Skin of body (tissue), 2 donors: ENCODE measurements around the gene PDZD2. TPM values are rescaled to one million over a fixed set of nuclear protein-coding genes. Genes with fewer than 3 reads are reported as not detected.
"Not testable (repeated sequence)": the region's sequence is repeated elsewhere in the genome, so short reads cannot be mapped to it uniquely, and the experiment has no call there.

Source experiments
- DNase-seq: peaks from one replicate; lab custom pipeline; 2025; lab: John Stamatoyannopoulos, UW
- total RNA-seq: library from RNA; depleted of rRNA; stranded (reverse); fragments of >200 nt; gene quantifications from one replicate; pipeline ENCODE4 v1.2.3, GENCODE V29; 2014

The PDZD2 gene
- total RNA-seq: 34.9 TPM

DNA sequence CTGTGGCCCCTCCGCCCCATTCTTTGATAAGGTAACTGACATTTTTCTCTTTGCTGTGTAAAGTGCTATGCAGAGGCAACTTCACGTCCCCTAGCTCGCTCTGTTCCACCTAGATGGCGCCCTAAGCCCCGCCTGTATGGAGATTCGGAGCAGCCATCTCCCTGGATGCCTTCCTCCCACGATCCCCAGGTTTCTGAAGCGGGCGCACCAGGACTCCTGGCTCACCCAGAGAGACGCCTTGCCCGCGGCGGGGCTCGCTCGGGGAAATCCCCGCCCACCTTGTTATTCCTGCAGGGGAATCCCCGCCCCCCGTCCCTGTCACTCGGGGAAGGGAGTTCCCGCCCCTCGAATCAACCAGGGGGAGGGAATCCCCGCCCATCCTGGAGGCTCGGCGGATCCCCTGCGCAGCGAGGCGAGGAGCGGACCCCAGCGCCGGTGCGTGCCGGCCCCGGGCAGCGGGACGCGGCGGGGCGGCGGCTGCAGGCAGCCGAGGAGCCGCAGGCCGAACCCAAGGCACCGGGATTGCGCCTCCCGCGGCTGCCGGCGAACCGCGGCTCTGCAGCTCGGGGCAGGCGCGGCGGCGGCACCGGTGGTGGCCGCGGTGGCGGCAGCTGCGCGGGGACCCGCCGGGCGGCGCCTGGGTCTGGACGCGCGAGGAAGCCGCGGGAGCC is at the start of gene PDZD2:
Gene PDZD2 (plus strand): TSS at position 384 of the 671 bp plus-strand sequence.
- peak; percentile 31 for DNase-seq

DNA sequence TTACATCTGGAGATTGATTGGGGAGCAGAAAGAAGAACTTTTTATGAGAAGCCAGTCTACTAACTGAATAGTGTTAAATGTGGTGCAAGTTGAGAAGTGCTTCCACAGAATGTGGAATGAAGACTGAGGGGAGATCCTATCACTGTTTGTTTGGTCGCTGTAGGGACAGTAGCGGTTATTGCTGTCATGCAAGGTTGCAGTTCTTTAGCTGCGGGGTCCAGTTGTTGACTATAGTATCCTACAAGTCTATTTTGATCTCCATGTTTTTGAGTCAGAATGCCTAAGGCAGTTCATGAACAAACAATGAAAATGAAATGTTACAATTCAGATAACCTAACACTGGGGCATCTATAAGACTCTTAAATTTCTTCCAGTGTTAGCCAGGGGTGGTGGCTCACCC is 45.3 kb upstream of the PDZD2 start:
- no peak for DNase-seq

DNA sequence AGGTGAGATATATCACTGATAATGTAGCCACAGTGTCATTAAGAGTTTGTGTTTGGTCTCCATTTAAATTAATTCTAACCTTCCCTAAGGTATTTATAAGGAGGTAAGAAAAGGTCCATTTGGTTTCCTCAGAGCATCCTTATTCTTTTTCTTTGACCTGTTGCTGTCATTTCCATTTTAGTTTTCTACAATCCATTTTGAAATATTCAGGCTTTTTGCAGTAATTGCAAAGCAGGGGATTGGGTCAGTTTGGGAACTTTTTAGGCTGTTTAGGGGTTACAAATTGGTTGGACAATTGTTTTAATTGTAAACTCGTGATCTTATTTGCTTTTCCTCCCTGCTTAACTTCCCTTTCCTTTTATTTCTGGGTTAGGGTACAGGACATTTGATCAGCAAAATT is 42.6 kb upstream of the PDZD2 start:
- no peak for DNase-seq

DNA sequence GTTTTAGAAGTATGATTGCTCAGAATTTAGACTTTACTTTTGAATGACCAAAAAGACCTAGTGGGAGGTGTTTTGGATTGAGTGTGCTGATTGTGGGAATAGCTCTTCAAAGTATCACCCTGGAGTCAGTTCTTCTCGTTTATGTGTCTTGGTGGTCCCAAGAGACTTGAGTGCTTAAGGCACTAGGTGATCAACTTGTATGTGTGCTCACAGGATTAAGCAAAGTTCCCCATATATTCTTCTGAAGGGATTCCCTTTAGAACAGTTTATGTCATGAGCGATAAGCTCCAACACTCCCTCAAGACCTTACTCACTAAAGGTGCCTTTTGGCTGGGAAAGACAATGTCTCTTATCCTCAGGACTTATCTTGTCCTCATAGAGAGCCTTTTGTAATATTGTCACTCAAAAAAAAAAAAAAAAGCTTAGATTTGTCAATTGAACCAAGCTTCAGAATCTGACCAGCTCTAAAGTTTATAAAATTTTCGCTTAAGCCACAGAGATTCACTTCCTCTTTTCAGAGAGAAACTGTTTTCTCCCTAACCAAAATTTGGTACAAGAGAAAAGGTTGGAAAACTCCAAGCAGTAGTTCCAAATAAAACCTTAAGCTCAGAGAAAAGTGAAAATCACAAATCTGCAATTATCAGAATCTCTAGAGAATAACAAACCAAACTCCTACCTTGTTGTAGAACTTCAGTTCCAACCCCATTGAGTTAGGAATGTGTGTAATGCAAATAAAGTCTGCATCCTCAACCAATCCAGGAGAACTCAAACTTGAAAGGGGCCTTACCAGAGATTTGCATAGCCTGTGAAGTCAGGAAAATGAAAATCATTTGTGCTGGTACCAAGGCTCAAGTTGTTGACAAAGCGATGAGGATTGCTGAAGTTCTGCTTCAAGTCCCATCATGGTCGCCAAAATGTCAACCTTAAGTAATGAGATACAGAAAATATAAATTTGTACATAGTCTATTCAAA is 40.0 kb upstream of the PDZD2 start:
- no peak for DNase-seq

DNA sequence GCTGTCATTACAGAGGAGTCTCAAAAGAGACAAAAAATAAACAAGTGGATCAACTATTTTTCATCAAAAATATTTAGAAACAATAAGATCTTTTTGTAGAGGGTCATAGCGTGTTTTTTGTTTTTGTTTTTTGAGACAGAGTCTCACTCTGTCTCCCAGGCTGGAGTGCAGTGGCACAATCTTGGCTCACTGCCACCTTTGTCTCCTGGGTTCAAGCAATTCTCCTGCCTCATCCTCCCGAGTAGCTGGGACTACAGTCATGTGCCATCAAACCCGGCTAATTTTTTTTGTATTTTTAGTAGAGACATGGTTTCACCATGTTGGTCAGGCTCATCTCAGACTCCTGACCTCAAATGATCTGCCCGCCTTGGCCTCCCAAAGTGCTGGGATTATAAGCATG is 36.6 kb upstream of the PDZD2 start:
- DNase-seq: not testable (repeated sequence)

DNA sequence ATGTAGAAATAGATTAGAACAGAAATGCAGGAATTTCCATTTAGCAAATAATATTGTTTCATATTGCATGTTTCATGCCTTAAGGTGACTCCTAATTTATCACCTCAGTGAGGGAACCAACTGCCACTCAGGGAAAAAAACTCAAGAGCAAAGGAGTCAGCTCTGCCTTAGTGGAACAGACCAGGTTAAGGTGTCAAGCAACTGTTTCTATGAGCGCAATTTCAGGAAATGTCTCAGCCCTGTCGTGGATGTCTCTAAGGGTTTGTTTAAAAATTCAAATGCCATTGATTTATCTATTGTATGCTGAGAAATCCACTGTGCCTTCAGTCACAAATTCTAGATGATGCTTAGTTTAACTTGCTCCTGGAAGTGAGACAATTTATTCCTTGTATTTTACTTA is 34.7 kb upstream of the PDZD2 start:
- no peak for DNase-seq

DNA sequence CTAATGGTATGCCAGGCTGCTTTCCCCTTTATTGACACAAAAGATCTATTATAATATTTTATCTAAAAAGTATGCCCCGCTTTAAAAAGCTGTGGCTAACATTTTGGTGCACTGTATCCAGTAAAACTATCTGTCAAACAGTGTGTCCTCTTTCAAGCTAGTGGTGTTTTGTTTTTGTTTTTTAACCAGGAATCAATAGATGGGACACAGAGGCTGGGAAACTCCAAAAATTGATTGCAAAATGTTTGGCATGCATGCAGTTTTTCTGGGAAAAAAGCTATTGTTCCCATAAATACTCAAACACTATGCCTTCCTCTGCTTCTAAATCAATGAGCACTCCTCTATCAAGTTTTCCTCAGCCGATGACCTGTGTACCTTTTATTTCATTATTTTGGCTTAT is 34.3 kb upstream of the PDZD2 start:
- DNase-seq: no peak

DNA sequence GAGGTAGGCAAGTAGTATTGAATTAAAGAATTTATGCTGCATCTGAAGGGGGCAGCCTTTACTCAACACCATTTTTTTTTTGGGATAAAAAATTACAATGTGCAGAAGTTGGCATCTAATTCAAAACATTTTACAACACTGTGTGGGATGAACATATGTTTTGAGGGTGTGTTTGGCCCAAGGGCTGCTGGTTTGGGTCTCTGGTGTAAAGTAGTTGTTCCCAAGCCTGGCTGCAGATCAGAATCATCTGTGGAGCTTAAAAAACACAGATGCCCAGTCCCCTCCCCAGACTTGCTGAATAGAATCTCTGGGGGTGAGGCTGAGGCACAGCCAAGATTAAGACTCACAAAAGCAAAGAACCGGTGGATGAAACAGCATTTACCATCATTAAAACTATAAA is 33.0 kb upstream of the PDZD2 start:
- DNase-seq: peak; percentile 58

DNA sequence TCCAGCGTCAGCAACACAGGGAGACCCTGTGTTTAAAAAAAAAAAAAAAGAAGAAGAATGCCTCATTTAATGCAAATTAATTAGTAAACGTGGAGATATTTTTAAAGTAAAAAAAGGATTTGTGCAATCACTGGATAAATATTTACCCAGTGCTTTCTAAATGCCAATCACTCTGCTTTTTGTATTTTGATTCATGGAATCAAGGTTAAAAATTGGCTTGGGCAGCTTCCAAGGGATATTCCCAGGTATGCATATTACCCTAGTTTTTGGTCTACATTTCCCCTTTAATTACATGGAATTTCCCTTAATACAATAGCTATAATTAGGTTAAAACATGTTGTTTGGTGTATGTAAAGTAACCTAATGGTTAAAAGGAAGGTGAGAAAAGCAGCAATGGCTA is 31.4 kb upstream of the PDZD2 start:
- no peak for DNase-seq

DNA sequence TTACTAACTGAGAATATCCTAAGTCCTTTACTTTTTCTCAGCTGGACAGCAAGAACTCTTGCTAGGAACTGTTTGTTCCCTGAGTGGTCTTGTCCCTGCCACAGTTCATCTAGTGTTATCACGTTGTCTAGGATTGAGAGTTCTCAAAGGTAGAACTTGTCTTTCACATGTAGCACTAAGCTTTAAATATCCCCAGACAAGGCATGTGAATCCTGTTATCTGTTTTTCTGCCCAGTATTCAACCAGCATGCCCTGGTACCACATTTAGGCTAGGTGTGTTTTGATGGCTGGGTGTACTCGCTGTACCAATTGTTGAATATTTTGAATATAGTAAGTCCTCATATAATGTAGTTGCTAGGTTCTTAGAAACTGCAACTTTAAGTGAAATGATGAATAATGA is 27.9 kb upstream of the PDZD2 start:
- no peak for DNase-seq

DNA sequence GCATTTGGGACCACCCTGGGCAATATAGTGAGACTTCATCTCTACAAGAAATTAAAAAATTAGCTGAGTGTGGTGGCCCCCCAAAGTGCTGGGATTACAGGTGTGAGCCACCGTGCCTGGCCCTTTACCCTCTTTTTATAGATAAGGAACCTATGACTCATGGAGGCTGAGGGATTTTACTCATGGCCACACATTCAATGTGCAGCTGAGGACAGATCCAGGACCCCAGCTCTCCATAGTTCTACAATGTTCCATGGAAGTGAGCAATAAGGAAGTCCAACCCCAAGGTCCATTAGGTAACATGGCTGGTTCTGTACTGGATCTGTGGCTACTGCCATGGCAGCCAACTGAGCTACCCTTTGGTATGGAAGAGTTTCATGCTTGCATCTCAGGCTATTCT is 25.3 kb upstream of the PDZD2 start:
- DNase-seq: no peak

DNA sequence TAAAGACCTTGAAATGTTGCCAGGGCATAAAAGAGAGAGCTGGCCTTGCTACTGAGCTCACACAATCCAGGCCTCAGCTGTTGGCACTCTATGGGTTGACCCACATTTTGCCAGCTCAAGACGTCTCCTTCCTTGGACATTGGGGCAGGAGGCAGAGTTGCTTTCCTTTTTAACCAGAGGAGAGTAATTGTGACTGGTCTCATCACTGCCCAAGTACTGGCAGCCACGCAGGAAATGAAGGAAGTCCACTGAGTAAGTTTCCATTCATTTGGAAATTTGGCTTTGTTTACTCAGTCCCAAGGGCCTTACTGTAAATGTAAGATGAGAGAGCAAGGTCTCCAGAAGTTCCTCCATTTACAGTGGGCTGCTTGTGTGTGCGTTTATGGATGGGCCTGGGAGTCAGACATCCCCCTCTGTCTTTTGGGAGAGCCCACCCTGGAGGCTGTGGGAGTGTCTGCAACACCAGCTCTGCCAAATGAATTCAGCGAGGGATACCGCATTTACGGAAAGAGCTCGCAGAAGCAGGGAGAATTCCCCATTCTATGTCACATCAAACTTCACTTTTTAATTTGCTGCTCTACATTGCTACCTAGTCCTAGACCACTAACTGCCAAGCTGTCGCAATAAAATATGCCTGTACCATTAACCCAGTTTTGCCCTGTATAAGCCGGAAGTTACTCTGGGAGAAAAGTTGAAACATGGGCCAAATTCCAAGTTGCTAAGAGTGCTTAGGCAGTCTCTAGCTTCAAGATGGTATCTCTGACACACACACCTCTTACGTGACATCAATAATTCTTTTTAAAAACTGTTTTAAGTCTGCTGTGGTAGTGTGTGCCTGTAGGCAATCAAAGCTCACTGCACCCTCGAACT is 24.5 kb upstream of the PDZD2 start:
- no peak for DNase-seq

DNA sequence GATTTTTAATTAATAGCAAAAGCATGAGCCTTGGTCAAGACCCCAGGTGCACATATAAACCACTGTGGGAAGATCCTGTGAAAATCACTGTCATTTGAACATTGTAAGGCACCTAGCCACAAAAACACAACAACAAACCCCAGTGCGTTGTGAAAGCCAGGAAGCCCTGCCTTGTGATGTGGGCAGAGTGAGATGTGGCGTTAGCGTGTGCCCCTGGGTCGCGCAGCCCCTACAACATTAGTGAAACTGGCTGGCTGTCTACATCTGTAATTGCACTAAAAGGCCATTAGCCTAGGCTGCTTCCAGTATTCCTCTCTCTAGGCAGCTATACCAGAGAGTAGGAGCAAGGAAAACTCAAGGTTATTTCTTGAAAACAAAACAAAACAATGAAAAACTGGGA is 21.1 kb upstream of the PDZD2 start:
- DNase-seq: no peak

DNA sequence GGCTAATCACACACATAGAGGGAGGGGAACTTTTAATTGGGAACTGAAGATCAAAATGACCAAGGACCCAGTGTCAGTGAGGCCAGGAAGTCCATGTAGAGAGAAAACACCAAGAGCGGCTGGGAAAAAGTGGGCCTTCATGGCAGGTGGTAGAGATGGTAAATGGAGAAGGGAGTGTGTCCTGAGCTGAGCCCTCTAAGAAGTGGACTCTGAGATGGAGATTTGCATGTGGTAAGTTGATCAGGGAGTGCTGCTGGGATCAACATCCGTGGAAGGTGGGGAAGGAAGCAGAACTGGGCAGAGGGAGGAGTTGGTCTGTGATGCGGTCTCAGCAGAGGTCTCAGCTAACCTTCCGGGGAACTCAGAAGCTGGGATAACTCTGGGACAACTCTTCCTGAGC is 18.9 kb upstream of the PDZD2 start:
- no peak for DNase-seq

DNA sequence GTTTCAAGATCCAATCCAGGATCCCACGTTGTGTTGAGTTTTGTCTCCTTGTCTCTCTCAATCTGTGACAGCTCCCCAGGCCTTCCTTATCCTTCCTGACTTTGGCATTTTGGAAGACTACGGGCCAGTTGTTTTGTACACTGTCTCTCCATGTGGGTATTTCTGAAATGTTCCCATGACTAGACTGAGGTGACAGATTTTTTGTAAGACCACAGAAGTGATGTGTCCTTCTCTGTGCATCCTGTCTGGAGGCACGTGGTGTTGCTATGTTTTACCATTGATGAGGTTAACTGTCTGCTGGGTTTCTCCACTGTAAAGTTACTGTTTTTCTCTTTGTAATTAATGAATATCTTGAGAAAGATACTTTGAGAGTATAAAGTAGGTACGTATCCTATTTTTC is 15.7 kb upstream of the PDZD2 start:
- no peak for DNase-seq

DNA sequence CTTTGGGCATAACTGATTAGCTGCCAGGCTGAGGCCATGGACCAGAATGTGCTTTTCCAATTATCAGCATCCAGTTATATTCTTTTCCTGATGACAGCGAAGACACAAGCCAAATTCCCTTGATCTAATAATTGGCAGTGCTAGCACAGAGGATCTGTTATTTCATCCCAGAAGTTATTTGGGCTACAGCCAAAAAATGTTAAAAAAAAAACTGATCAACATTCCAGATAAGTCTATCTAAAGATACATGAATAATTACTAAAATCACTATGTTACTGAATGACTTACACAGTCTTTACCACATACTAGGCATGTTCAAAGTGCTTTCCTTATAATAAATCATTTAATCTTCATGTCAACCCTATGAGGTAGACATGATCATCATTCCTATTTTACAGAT is 13.5 kb upstream of the PDZD2 start:
- DNase-seq: no peak

DNA sequence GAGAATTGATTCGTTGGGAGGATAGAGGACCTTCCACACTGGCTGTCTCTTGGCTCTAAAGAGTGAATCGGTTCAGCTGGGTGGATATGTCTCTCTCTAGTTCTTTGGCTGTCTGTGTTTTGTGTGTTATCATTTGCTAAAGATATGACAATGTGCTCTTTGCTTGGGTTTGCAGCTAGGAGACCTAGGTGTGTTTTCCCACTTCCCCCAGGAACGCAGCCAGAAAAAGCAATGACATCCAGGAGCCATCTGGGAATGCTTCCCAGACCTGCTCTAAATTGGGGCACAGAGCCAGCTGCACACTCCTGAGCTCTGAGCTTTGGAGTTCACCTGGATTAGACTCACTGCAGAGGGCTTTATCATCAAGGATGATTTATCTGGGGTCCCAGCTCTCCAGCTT is 12.8 kb upstream of the PDZD2 start:
- no peak for DNase-seq

DNA sequence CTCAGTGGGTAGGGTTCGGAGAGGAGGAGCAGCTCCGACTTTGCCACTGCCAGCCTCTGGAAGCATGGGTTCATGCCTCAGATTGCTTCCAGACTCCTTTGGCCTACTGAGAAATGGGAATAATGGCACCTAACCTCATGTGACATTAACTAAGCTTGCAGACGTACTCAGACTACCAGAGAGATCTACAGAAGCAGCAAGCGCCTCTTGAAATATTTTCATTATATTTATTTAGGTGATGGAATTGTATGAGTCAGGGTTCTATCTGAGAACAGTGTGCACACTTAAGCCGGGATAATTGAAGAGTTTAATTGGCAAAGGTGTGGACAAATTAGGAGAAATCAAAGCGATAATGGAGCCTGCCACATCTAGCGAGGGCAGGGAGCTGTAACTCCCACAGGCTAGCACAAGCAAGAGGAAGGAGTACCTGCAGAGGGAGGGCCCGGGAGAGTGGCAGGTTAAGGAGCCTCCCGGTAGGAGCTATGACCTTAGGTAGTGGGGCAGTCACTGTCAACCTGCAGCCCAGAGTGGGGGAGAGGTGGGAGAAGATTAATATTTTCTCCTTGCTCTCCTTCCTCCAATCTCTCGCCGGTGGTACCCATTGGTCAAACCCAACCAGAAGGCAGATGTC is 12.2 kb upstream of the PDZD2 start:
- DNase-seq: no peak

DNA sequence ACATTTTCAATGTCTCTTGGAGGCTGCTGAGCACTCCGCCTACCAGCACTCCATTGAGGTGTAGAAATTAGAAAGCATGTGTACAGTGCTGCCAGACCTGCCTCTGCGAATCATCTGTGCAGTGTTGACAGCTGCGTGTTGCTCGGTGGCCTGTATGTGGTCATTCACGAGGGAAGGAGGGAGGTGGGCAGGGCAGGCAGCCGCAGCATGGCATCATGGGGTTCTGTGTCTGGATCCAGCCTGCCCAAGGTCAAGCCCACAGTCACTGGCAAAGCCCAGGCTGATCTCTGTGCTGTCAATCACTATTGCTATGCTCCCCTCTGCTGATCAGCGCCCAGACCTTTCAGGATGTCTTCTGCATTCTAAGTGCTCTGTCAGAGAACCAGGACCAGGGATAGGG is 8.0 kb upstream of the PDZD2 start:
- no peak for DNase-seq

DNA sequence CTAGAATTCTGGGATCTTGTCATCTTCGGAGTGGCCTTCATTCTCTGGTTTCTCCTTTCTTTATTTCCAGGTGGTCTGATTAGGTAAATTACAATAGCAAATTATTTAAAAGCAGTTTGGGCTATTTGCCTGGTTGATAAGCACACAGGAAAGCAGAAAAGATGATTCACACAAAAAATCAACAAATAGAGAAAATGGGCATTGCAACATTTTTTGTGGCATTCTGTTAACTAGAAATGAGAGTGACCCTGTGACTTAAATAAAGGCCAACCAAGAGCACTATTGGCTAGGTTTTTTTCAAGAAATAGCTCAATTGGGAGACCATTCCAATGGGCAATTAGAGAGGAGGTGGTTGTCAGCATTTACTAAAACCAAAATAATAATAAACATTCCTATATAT is 6.5 kb upstream of the PDZD2 start:
- no peak for DNase-seq

DNA sequence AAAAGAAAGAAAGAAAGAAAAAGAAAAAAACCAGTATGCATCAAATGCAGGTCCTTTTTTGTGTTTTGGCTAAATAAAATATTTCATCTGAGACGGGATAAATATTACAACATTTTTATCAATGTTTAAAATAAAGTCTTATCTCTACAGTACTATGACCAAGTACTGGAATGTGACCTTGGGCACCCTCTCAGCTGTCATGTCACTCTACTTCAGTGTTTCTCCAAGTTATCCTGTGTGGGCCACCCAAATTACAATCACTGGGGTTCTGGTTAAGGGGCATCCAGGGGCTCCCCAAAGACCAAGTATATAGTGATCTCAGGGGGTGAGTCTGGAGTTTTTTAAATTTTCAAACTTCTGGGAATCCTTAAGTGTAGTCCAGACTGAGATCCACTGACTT is 3.5 kb upstream of the PDZD2 start:
- DNase-seq: no peak
